ENCODE data around the gene ZRSR2.

The ZRSR2 gene

DNA sequence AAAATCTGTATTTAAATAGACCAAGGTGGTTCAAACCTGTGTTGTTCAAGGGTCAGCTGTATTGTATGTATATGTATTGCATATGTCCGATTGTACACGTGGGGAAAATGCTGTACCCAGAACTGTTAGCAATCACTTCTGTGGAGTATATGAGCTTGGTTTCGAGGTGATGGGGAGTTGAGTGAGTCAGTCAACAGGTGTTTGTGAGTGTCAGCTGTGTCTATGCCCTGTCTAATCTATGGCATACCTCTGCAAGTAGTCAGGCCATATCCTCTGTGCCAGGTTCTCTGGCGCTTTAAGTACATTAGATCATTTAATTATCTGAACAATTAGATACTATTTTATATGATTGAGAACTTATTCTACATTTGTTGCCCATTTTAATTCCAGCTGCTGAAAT, 7.4 kb downstream of the ZRSR2 start:
- H3K4me3 ChIP-seq (ENCODE audit: control insufficient read depth, low read depth, low read length): no peak overlapping the region
- TF ChIP-seq, protein P1, sequence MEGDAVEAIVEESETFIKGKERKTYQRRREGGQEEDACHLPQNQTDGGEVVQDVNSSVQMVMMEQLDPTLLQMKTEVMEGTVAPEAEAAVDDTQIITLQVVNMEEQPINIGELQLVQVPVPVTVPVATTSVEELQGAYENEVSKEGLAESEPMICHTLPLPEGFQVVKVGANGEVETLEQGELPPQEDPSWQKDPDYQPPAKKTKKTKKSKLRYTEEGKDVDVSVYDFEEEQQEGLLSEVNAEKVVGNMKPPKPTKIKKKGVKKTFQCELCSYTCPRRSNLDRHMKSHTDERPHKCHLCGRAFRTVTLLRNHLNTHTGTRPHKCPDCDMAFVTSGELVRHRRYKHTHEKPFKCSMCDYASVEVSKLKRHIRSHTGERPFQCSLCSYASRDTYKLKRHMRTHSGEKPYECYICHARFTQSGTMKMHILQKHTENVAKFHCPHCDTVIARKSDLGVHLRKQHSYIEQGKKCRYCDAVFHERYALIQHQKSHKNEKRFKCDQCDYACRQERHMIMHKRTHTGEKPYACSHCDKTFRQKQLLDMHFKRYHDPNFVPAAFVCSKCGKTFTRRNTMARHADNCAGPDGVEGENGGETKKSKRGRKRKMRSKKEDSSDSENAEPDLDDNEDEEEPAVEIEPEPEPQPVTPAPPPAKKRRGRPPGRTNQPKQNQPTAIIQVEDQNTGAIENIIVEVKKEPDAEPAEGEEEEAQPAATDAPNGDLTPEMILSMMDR (conservative IDR thresholded peaks at IDR 0.05; ENCODE audit: control insufficient read depth, insufficient read depth, low read depth, low read length): no peak

GRCh38 chrX:15804563-15804962, 14.3 kb downstream of the ZRSR2 start:
- DNase-seq (ENCODE audit: low read depth): no peak
- TF ChIP-seq, protein P1 (conservative IDR thresholded peaks at IDR 0.05; ENCODE audit: control insufficient read depth, insufficient read depth, low read depth, low read length): no peak
- H3K4me3 ChIP-seq (ENCODE audit: control insufficient read depth, low read depth, low read length): no peak overlapping the region

More for the DNA sequence above, 7.4 kb downstream of the ZRSR2 start:
- no peak for DNase-seq (ENCODE audit: low read depth)

- DNase-seq (ENCODE audit: low read depth): no peak
- H3K4me3 ChIP-seq (ENCODE audit: control insufficient read depth, low read depth, low read length): no peak overlapping the region
- TF ChIP-seq, protein P1 (conservative IDR thresholded peaks at IDR 0.05; ENCODE audit: control insufficient read depth, insufficient read depth, low read depth, low read length): no peak
Observed at GRCh38 chrX:15808254-15808653, 18.0 kb downstream of the ZRSR2 start.

GRCh38 chrX:15812192-15812938, 22.1 kb downstream of the ZRSR2 start:
- DNase-seq (ENCODE audit: low read depth): no peak
- TF ChIP-seq, protein P1 (conservative IDR thresholded peaks at IDR 0.05; ENCODE audit: control insufficient read depth, insufficient read depth, low read depth, low read length): no peak
- H3K4me3 ChIP-seq (ENCODE audit: control insufficient read depth, low read depth, low read length): no peak overlapping the region

- no peak overlapping the region for H3K4me3 ChIP-seq (ENCODE audit: control insufficient read depth, low read depth, low read length)
- TF ChIP-seq, protein P1 (conservative IDR thresholded peaks at IDR 0.05; ENCODE audit: control insufficient read depth, insufficient read depth, low read depth, low read length): no peak
Observed at GRCh38 chrX:15813416-15813815, 23.1 kb downstream of the ZRSR2 start.

GRCh38 chrX:15814771-15815365, 24.6 kb downstream of the ZRSR2 start:
- no peak overlapping the region for H3K4me3 ChIP-seq (ENCODE audit: control insufficient read depth, low read depth, low read length)
- no peak for DNase-seq (ENCODE audit: low read depth)
- TF ChIP-seq, protein P1 (conservative IDR thresholded peaks at IDR 0.05; ENCODE audit: control insufficient read depth, insufficient read depth, low read depth, low read length): no peak

More at GRCh38 chrX:15813416-15813815, 23.1 kb downstream of the ZRSR2 start:
- DNase-seq (ENCODE audit: low read depth): no peak

Measured in fibroblast of mammary gland (primary cell).